Loucy (cell line): Measurements from ENCODE around the gene PC.

ENCODE experiments used
- H2AFZ ChIP-seq: fragments of 200-600 bp; sonication (generic); 2 replicates; pipeline ENCODE4 v1.6.0; 2016; ENCODE audit warnings: antibody characterized with exemption, mild to moderate bottlenecking, low read length, moderate library complexity
- H3F3A ChIP-seq: fragments of 200-600 bp; 2 replicates; pipeline ENCODE4 v1.6.0; 2016; ENCODE audit warnings: antibody characterized with exemption, low read depth, mild to moderate bottlenecking
- H3K27me3 ChIP-seq: fragments of 200-600 bp; sonication (generic); 2 replicates; pipeline ENCODE4 v1.6.1; 2014; ENCODE audit warnings: low read length, mild to moderate bottlenecking; ENCODE audit not compliant: insufficient read depth, poor library complexity, severe bottlenecking
- H3K36me3 ChIP-seq: fragments of 200-600 bp; sonication (generic); 2 replicates; pipeline ENCODE4 v1.6.1; 2016; ENCODE audit warnings: low read length; ENCODE audit not compliant: insufficient read depth
- H3K4me1 ChIP-seq: fragments of 200-600 bp; sonication (generic); 2 replicates; pipeline ENCODE4 v1.5.1; 2014; ENCODE audit warnings: low read length, mild to moderate bottlenecking; ENCODE audit not compliant: insufficient read depth, poor library complexity, severe bottlenecking
- H3K4me2 ChIP-seq: fragments of 200-600 bp; sonication (generic); 2 replicates; pipeline ENCODE4 v1.6.0; 2014; ENCODE audit warnings: antibody characterized with exemption, low read length, low read depth, mild to moderate bottlenecking; ENCODE audit not compliant: poor library complexity, severe bottlenecking
- H3K4me3 ChIP-seq: fragments of 200-600 bp; sonication (generic); 2 replicates; pipeline ENCODE4 v1.5.1; 2014; ENCODE audit warnings: low read length, mild to moderate bottlenecking, mixed read lengths; ENCODE audit not compliant: poor library complexity, severe bottlenecking
- H3K79me2 ChIP-seq: fragments of 200-600 bp; sonication (generic); 2 replicates; pipeline ENCODE4 v1.6.1; 2014; ENCODE audit warnings: low read length; ENCODE audit not compliant: insufficient read depth
- H3K9ac ChIP-seq: fragments of 200-600 bp; sonication (generic); 2 replicates; pipeline ENCODE4 v1.6.0; 2014; ENCODE audit warnings: mild to moderate bottlenecking, low read depth, low read length, moderate library complexity; ENCODE audit not compliant: poor library complexity, severe bottlenecking
- H3K9me2 ChIP-seq: fragments of 200-600 bp; sonication (generic); replicated peaks from 2 replicates; pipeline ENCODE4 v1.6.1; 2016; ENCODE audit warnings: low read depth, low read length, mixed read lengths
- H3K9me3 ChIP-seq: fragments of 200-600 bp; sonication (generic); 2 replicates; pipeline ENCODE4 v1.6.1; 2014; ENCODE audit warnings: mild to moderate bottlenecking, antibody characterized with exemption, low read length, low read depth; ENCODE audit not compliant: insufficient read depth
- H4K20me1 ChIP-seq: fragments of 200-600 bp; sonication (generic); 2 replicates; pipeline ENCODE4 v1.6.0; 2014; ENCODE audit warnings: antibody characterized with exemption, low read length, mild to moderate bottlenecking; ENCODE audit not compliant: insufficient read depth, poor library complexity, severe bottlenecking
- CTCF ChIP-seq: fragments of 200-600 bp; sonication (generic); conservative IDR thresholded peaks from 2 replicates; pipeline ENCODE4 v1.5.1; 2014; ENCODE audit warnings: mild to moderate bottlenecking, antibody characterized with exemption, low read length
- EZH2phosphoT487 ChIP-seq: fragments of 200-600 bp; IDR thresholded peaks from 2 replicates; pipeline ENCODE4 v1.6.1; 2018; ENCODE audit warnings: antibody characterized with exemption, mild to moderate bottlenecking, moderate library complexity, borderline replicate concordance

Gene PC

GRCh38 chr11:66883016-66883965, 74.9 kb downstream of the PC start:
- Histone ChIP-seq H3K9ac (no peak overlapping the region), H4K20me1 (no peaks in the 10 kb centered on the region), H3K79me2 (no peaks in the 10 kb centered on the region), H3K4me1 (peaks cover 24% of the 10 kb centered on the region), H3K4me3 (no peak overlapping the region), H3K9me2 (no peaks in the 10 kb centered on the region), H3K9me3 (no peaks in the 10 kb centered on the region), H3F3A (0 out of 2 replicates have a peak, but pooled peaks cover 3% of the 10 kb centered on the region), H3K27me3 (no peaks in the 10 kb centered on the region), H2AFZ (peak overlapping the region; percentile 46; the same call in 1 of the 2 replicates), H3K36me3 (no peaks in the 10 kb centered on the region), H3K4me2 (no peak overlapping the region)
- TF ChIP-seq EZH2phosphoT487 (no peak), CTCF (peak; percentile 77)

GRCh38 chr11:66882561-66883015, 75.6 kb downstream of the PC start:
- H3K36me3 ChIP-seq = no peaks in the 10 kb centered on the region
- no peaks in the 10 kb centered on the region for H4K20me1 ChIP-seq
- peaks cover 28% of the 10 kb centered on the region for H3K4me1 ChIP-seq
- H3K4me3 ChIP-seq = no peak overlapping the region
- H3K9me3 ChIP-seq = no peaks in the 10 kb centered on the region
- TF ChIP-seq CTCF (no peak), EZH2phosphoT487 (no peak)
- no peaks in the 10 kb centered on the region for H3K27me3 ChIP-seq
- no peak overlapping the region for H3K9ac ChIP-seq
- 0 out of 2 replicates have a peak, but pooled peaks cover 3% of the 10 kb centered on the region for H3F3A ChIP-seq
- H3K79me2 ChIP-seq = no peaks in the 10 kb centered on the region
- no peak overlapping the region for H3K4me2 ChIP-seq
- no peak overlapping the region for H2AFZ ChIP-seq
- H3K9me2 ChIP-seq = no peaks in the 10 kb centered on the region

GRCh38 chr11:66881927-66882452, 76.2 kb downstream of the PC start:
- H3K79me2 ChIP-seq = no peaks in the 10 kb centered on the region
- no peak overlapping the region for H3K4me2 ChIP-seq
- H3K9ac ChIP-seq = peak overlapping the region; percentile 54
- H3K27me3 ChIP-seq = no peaks in the 10 kb centered on the region
- H3K9me3 ChIP-seq = no peaks in the 10 kb centered on the region
- no peak overlapping the region for H2AFZ ChIP-seq
- peaks cover 28% of the 10 kb centered on the region for H3K4me1 ChIP-seq
- no peaks in the 10 kb centered on the region for H3K36me3 ChIP-seq
- no peak overlapping the region for H3K4me3 ChIP-seq
- H3F3A ChIP-seq = 0 out of 2 replicates have a peak, but pooled peaks cover 3% of the 10 kb centered on the region
- H3K9me2 ChIP-seq = no peaks in the 10 kb centered on the region
- H4K20me1 ChIP-seq = no peaks in the 10 kb centered on the region
- no peak for TF ChIP-seq EZH2phosphoT487
- no peak for TF ChIP-seq CTCF
